ENCODE measurements around the gene CEP170.
"Not testable (repeated sequence)": the region's sequence is repeated elsewhere in the genome, so short reads cannot be mapped to it uniquely, and the experiment has no call there.

The CEP170 gene

DNA sequence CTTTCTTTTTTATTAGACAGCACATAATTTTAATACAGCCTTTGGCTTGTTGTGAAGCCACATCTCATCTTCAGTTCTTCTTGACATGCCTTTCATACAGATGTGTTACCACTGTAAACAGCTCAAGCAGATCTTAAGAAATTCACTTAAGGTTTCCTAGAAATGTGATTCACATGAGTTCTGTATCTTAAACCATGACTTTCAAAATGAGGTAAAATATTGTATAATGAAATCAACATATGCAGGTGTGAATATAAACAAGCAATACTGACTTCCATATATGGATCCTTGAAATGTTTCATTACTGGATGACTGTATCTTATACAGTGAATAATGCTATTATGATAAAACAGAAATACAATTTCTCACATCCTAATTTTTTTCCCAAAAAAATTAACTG is 107.7 kb downstream of the CEP170 start:
- not testable (repeated sequence) for H3K4me3 ChIP-seq (ENCODE audit: severe bottlenecking); ATAC-seq (ENCODE audit: low read depth); DNase-seq (ENCODE audit: low spot score); H3K4me1 ChIP-seq (ENCODE audit: insufficient read depth, poor library complexity, severe bottlenecking); H3K27me3 ChIP-seq (ENCODE audit: insufficient read depth, poor library complexity, severe bottlenecking); H3K36me3 ChIP-seq (ENCODE audit: low read depth); H3K27ac ChIP-seq (ENCODE audit: poor library complexity, severe bottlenecking); H3K9me3 ChIP-seq (ENCODE audit: severe bottlenecking)

- not testable (repeated sequence) for H3K9me3 ChIP-seq (ENCODE audit: severe bottlenecking); DNase-seq (ENCODE audit: low spot score); H3K27ac ChIP-seq (ENCODE audit: poor library complexity, severe bottlenecking); H3K4me3 ChIP-seq (ENCODE audit: severe bottlenecking); ATAC-seq (ENCODE audit: low read depth); H3K27me3 ChIP-seq (ENCODE audit: insufficient read depth, poor library complexity, severe bottlenecking); H3K4me1 ChIP-seq (ENCODE audit: insufficient read depth, poor library complexity, severe bottlenecking)
- H3K36me3 ChIP-seq (ENCODE audit: low read depth), result peaks cover 13% of the 10 kb centered on the region
Measured at GRCh38 chr1:243140498-243140897, 114.6 kb downstream of the CEP170 start.

- not testable (repeated sequence) for H3K27ac ChIP-seq (ENCODE audit: poor library complexity, severe bottlenecking); H3K27me3 ChIP-seq (ENCODE audit: insufficient read depth, poor library complexity, severe bottlenecking); H3K36me3 ChIP-seq (ENCODE audit: low read depth); H3K4me1 ChIP-seq (ENCODE audit: insufficient read depth, poor library complexity, severe bottlenecking); ATAC-seq (ENCODE audit: low read depth); H3K4me3 ChIP-seq (ENCODE audit: severe bottlenecking); DNase-seq (ENCODE audit: low spot score); H3K9me3 ChIP-seq (ENCODE audit: severe bottlenecking)
Measured at GRCh38 chr1:243122876-243123409, 132.1 kb downstream of the CEP170 start.

GRCh38 chr1:243121939-243122338 is 133.1 kb downstream of the CEP170 start:
- not testable (repeated sequence) for H3K27ac ChIP-seq (ENCODE audit: poor library complexity, severe bottlenecking); H3K4me1 ChIP-seq (ENCODE audit: insufficient read depth, poor library complexity, severe bottlenecking); DNase-seq (ENCODE audit: low spot score); H3K9me3 ChIP-seq (ENCODE audit: severe bottlenecking); H3K4me3 ChIP-seq (ENCODE audit: severe bottlenecking); ATAC-seq (ENCODE audit: low read depth); H3K27me3 ChIP-seq (ENCODE audit: insufficient read depth, poor library complexity, severe bottlenecking); H3K36me3 ChIP-seq (ENCODE audit: low read depth)

- H3K9me3 ChIP-seq (ENCODE audit: severe bottlenecking); H3K27me3 ChIP-seq (ENCODE audit: insufficient read depth, poor library complexity, severe bottlenecking); H3K4me1 ChIP-seq (ENCODE audit: insufficient read depth, poor library complexity, severe bottlenecking); ATAC-seq (ENCODE audit: low read depth); DNase-seq (ENCODE audit: low spot score); H3K4me3 ChIP-seq (ENCODE audit: severe bottlenecking); H3K36me3 ChIP-seq (ENCODE audit: low read depth); H3K27ac ChIP-seq (ENCODE audit: poor library complexity, severe bottlenecking): not testable (repeated sequence)
Measured at GRCh38 chr1:243118601-243119322, 136.3 kb downstream of the CEP170 start.

- H3K4me1 ChIP-seq (ENCODE audit: insufficient read depth, poor library complexity, severe bottlenecking); H3K4me3 ChIP-seq (ENCODE audit: severe bottlenecking); H3K27me3 ChIP-seq (ENCODE audit: insufficient read depth, poor library complexity, severe bottlenecking); H3K27ac ChIP-seq (ENCODE audit: poor library complexity, severe bottlenecking); H3K36me3 ChIP-seq (ENCODE audit: low read depth); H3K9me3 ChIP-seq (ENCODE audit: severe bottlenecking); DNase-seq (ENCODE audit: low spot score): not testable (repeated sequence)
- peak; percentile 36; the same call in 1 of the 3 replicates for ATAC-seq (ENCODE audit: low read depth)
Measured at GRCh38 chr1:243116187-243116586, 138.9 kb downstream of the CEP170 start.

DNA sequence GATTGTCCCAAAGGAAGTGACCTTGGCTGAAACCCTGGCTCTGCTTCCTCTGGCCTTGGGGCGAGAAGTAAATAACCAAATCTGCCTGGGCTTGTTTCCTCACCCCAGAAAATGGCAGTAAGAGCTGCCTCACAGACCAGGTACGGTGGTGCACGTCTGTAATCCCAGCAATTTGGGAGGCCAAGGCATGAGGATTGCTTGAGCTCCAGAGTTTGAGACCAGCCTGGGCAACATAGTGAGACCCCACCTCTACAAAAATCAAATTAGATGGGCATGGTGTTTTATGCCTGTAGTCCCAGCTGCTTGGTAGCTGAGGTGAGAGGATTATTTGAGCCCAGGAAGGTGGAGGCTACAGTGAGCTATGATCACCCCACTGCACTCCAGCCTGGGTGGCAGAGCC is 140.3 kb downstream of the CEP170 start:
- H3K27me3 ChIP-seq (ENCODE audit: insufficient read depth, poor library complexity, severe bottlenecking); H3K9me3 ChIP-seq (ENCODE audit: severe bottlenecking); H3K4me1 ChIP-seq (ENCODE audit: insufficient read depth, poor library complexity, severe bottlenecking); H3K27ac ChIP-seq (ENCODE audit: poor library complexity, severe bottlenecking); DNase-seq (ENCODE audit: low spot score); H3K4me3 ChIP-seq (ENCODE audit: severe bottlenecking); ATAC-seq (ENCODE audit: low read depth); H3K36me3 ChIP-seq (ENCODE audit: low read depth): not testable (repeated sequence)

DNA sequence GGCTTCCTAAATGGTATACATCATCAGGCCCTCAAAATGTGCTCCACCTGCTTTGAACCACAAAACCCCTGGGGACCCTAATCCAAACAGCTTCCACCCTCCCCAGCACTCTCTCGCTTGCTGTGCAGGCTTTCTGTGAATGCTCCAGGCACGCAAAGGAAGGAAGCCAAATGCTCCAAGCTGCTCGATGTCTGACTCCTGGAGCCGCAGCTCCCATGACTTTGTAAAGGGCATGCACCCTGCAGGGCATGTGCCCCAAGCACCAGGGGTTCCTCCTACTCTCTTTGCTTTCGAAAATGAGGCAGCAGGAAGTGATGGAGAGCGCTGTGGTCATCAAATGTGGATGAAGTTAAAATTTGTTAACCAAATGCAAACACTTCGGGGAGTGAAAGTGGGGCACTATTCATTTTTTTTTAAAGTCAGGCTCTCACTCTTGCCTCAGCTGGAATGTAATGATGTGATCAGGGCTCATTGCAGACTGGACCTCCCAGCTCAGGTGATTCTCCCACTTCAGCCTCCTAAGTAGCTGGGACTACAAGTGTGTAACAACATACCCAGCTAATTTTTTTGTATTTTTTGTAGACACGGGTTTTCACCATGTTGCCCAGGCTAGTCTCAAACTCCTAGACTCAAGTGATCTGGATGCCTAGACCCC is 140.9 kb downstream of the CEP170 start:
- H3K27ac ChIP-seq (ENCODE audit: poor library complexity, severe bottlenecking); H3K4me1 ChIP-seq (ENCODE audit: insufficient read depth, poor library complexity, severe bottlenecking); ATAC-seq (ENCODE audit: low read depth); DNase-seq (ENCODE audit: low spot score); H3K27me3 ChIP-seq (ENCODE audit: insufficient read depth, poor library complexity, severe bottlenecking); H3K4me3 ChIP-seq (ENCODE audit: severe bottlenecking); H3K36me3 ChIP-seq (ENCODE audit: low read depth); H3K9me3 ChIP-seq (ENCODE audit: severe bottlenecking): not testable (repeated sequence)

- not testable (repeated sequence) for ATAC-seq (ENCODE audit: low read depth); H3K27ac ChIP-seq (ENCODE audit: poor library complexity, severe bottlenecking); H3K36me3 ChIP-seq (ENCODE audit: low read depth); H3K4me1 ChIP-seq (ENCODE audit: insufficient read depth, poor library complexity, severe bottlenecking); H3K9me3 ChIP-seq (ENCODE audit: severe bottlenecking); DNase-seq (ENCODE audit: low spot score); H3K4me3 ChIP-seq (ENCODE audit: severe bottlenecking); H3K27me3 ChIP-seq (ENCODE audit: insufficient read depth, poor library complexity, severe bottlenecking)
Measured at GRCh38 chr1:243107171-243107570, 147.9 kb downstream of the CEP170 start.

DNA sequence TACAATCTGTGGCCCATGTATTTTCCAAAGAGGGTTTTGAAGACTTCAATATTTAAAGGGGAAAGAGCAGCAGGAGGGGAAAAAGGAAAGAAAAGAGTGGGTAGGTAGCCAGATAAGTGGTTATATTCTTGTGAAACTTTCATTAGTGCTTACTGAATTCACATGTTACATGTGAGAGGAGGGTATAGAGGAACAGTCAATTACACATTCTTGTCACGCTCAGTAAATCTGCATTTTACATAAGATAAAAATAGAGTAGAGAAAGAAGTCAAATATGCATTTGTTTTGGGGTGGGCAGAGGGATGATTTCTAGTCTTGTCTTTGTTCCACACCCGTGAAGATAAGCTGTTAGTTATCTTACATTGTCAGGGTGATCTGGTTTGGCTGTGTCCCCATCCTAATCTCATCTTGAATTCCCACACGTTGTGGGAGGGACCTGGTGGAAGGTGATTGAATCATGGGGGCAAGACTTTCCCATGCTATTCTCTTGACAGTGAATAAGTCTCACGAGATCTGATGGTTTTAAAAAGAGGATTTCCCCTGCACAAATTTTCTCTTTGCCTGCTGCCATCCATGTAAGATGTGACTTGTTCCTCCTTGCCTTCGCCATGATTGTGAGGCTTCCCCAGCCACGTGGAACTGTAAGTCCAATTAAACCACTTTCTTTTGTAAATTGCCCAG is 149.3 kb downstream of the CEP170 start:
- not testable (repeated sequence) for ATAC-seq (ENCODE audit: low read depth); H3K36me3 ChIP-seq (ENCODE audit: low read depth); H3K4me3 ChIP-seq (ENCODE audit: severe bottlenecking); H3K27me3 ChIP-seq (ENCODE audit: insufficient read depth, poor library complexity, severe bottlenecking); H3K4me1 ChIP-seq (ENCODE audit: insufficient read depth, poor library complexity, severe bottlenecking); DNase-seq (ENCODE audit: low spot score); H3K9me3 ChIP-seq (ENCODE audit: severe bottlenecking); H3K27ac ChIP-seq (ENCODE audit: poor library complexity, severe bottlenecking)

GRCh38 chr1:243105104-243105503 is 150.0 kb downstream of the CEP170 start:
- ATAC-seq (ENCODE audit: low read depth), result peak; percentile 33; the same call in 1 of the 3 replicates
- H3K4me3 ChIP-seq (ENCODE audit: severe bottlenecking); H3K27me3 ChIP-seq (ENCODE audit: insufficient read depth, poor library complexity, severe bottlenecking); H3K36me3 ChIP-seq (ENCODE audit: low read depth); DNase-seq (ENCODE audit: low spot score); H3K9me3 ChIP-seq (ENCODE audit: severe bottlenecking); H3K27ac ChIP-seq (ENCODE audit: poor library complexity, severe bottlenecking); H3K4me1 ChIP-seq (ENCODE audit: insufficient read depth, poor library complexity, severe bottlenecking): not testable (repeated sequence)
